HG03196 (cell line): ENCODE data around the gene EPHX1.
"Not testable (repeated sequence)": the region's sequence is repeated elsewhere in the genome, so short reads cannot be mapped to it uniquely, and the experiment has no call there.

Experiments
- ATAC-seq: cut with Tn5 transposase; IDR thresholded peaks from one replicate; pipeline ENCODE4 v1.9.1; 2021; ENCODE audit not compliant: unreplicated experiment

Gene EPHX1

GRCh38 chr1:225815526-225816178 is 5.7 kb downstream of the EPHX1 start:
- no peak for ATAC-seq

GRCh38 chr1:225816643-225817538 is 7.0 kb downstream of the EPHX1 start:
- ATAC-seq = no peak

GRCh38 chr1:225817611-225818061 is 7.7 kb downstream of the EPHX1 start:
- ATAC-seq = no peak

- ATAC-seq = no peak
These were observed 8.3 kb downstream of the EPHX1 start for GRCh38 chr1:225818229-225818628.

GRCh38 chr1:225819346-225820192 is 9.6 kb downstream of the EPHX1 start:
- no peak for ATAC-seq

- no peak for ATAC-seq
These were observed 10.7 kb downstream of the EPHX1 start for GRCh38 chr1:225820522-225821120.

GRCh38 chr1:225822655-225823403 is 12.9 kb downstream of the EPHX1 start:
- no peak for ATAC-seq

GRCh38 chr1:225823811-225824261 is 13.9 kb downstream of the EPHX1 start:
- ATAC-seq = no peak

- ATAC-seq = no peak
These were observed 14.6 kb downstream of the EPHX1 start for GRCh38 chr1:225824533-225824941.

- no peak for ATAC-seq
These were observed 15.2 kb downstream of the EPHX1 start for GRCh38 chr1:225825078-225825477.

- ATAC-seq = no peak
These were observed 15.7 kb downstream of the EPHX1 start for GRCh38 chr1:225825607-225826007.

- no peak for ATAC-seq
These were observed 17.2 kb downstream of the EPHX1 start for GRCh38 chr1:225827076-225827475.

- no peak for ATAC-seq
These were observed 18.9 kb downstream of the EPHX1 start for GRCh38 chr1:225828706-225829345.

GRCh38 chr1:225830841-225831240 is 20.9 kb downstream of the EPHX1 start:
- no peak for ATAC-seq

GRCh38 chr1:225834417-225835329 is 24.7 kb downstream of the EPHX1 start:
- no peak for ATAC-seq

- ATAC-seq = no peak
These were observed 25.9 kb downstream of the EPHX1 start for GRCh38 chr1:225835856-225836255.

GRCh38 chr1:225836296-225836695 is 26.4 kb downstream of the EPHX1 start:
- ATAC-seq = not testable (repeated sequence)

GRCh38 chr1:225838793-225839192 is 28.9 kb downstream of the EPHX1 start:
- ATAC-seq = no peak

- ATAC-seq = no peak
These were observed 30.3 kb downstream of the EPHX1 start for GRCh38 chr1:225840223-225840610.
